GM23338 (cell line): ENCODE measurements around the gene SH3TC1.

Experiments
- CREB1 ChIP-seq: fragments of 250-450 bp; sonication (Bioruptor Pico); IDR thresholded peaks from 2 replicates; pipeline ENCODE4 v1.5.0; 2020; ENCODE audit warnings: low read depth, mild to moderate bottlenecking, moderate library complexity
- CTCF ChIP-seq, 2 experiments: fragments of 200-600 bp in 1 of 2; sonication (generic) in 1 of 2; conservative IDR thresholded peaks; 2 replicates each; pipeline versions ENCODE4 v1.5.1 to v1.6.1; 2016 to 2017; ENCODE audit warnings: antibody characterized with exemption in 2 of 2, low read depth in 2 of 2, mild to moderate bottlenecking in 2 of 2, moderate library complexity in 1 of 2
- EZH2 ChIP-seq: fragments of 200-600 bp; sonication (generic); IDR thresholded peaks from one replicate; pipeline ENCODE4 v1.8.0; 2017; ENCODE audit warnings: antibody characterized with exemption, mild to moderate bottlenecking, low read depth; ENCODE audit not compliant: unreplicated experiment
- EZH2phosphoT487 ChIP-seq: fragments of 200-600 bp; sonication (generic); IDR thresholded peaks from one replicate; pipeline ENCODE4 v1.8.1; 2018; ENCODE audit warnings: antibody characterized with exemption; ENCODE audit not compliant: unreplicated experiment
- JUNB ChIP-seq: IDR thresholded peaks from one replicate; pipeline ENCODE4 v1.6.1; 2016; ENCODE audit warnings: antibody characterized with exemption; ENCODE audit not compliant: unreplicated experiment
- NANOG ChIP-seq: IDR thresholded peaks from 2 replicates; pipeline ENCODE4 v1.6.1; 2016; ENCODE audit warnings: antibody characterized with exemption, borderline replicate concordance
- POLR2AphosphoS5 ChIP-seq: IDR thresholded peaks from 2 replicates; pipeline ENCODE4 v1.6.1; 2016; ENCODE audit warnings: antibody characterized with exemption, low read depth
- REST ChIP-seq: IDR thresholded peaks from one replicate; pipeline ENCODE4 v1.6.1; 2018; ENCODE audit warnings: antibody characterized with exemption; ENCODE audit not compliant: unreplicated experiment
- ZNF114 ChIP-seq: fragments of 250-450 bp; sonication (Bioruptor Pico); IDR thresholded peaks from 2 replicates; pipeline ENCODE4 v1.5.0; 2020; ENCODE audit warnings: mild to moderate bottlenecking, moderate library complexity
- ZNF331 ChIP-seq: fragments of 250-450 bp; sonication (Bioruptor Pico); IDR thresholded peaks from 2 replicates; pipeline ENCODE4 v1.5.0; 2020; ENCODE audit warnings: low read depth, mild to moderate bottlenecking, moderate library complexity

- TF ChIP-seq CTCF (conservative IDR thresholded peaks at IDR 0.05; ENCODE audit: low read depth in 2 of 2) = no peak
- no peak for TF ChIP-seq POLR2AphosphoS5
- no peak for TF ChIP-seq EZH2phosphoT487
- no peak for TF ChIP-seq EZH2
- TF ChIP-seq JUNB = no peak
- TF ChIP-seq REST = no peak
- TF ChIP-seq ZNF331 = no peak
- no peak for TF ChIP-seq ZNF114 (CRISPR knock-in tag)
- no peak for TF ChIP-seq NANOG
- no peak for TF ChIP-seq CREB1 (CRISPR knock-in tag)
Measured at GRCh38 chr4:8282134-8282641, 83.1 kb downstream of the SH3TC1 start.
